Stimulated activated CD8-positive, alpha-beta memory T cell treated with anti-CD3 and anti-CD28 coated beads, Interleukin-2, amount 100 ng/mL, for 48 hours (primary cell): ENCODE data around the gene GLCE.
"Not testable (repeated sequence)": the region's sequence is repeated elsewhere in the genome, so short reads cannot be mapped to it uniquely, and the experiment has no call there.

ENCODE experiments used
- DNase-seq, 2 donors: peaks; one replicate each; pipeline ENCODE4 v3.0.0-alpha.2; 2020; ENCODE audit warnings: low read depth in 2 of 2

GLCE gene

GRCh38 chr15:69271217-69271616, 110.8 kb downstream of the GLCE start:
- DNase-seq, result no peak

GRCh38 chr15:69272139-69272538, 111.7 kb downstream of the GLCE start:
- no peak for DNase-seq

GRCh38 chr15:69272891-69273290, 112.5 kb downstream of the GLCE start:
- DNase-seq, result no peak

DNA sequence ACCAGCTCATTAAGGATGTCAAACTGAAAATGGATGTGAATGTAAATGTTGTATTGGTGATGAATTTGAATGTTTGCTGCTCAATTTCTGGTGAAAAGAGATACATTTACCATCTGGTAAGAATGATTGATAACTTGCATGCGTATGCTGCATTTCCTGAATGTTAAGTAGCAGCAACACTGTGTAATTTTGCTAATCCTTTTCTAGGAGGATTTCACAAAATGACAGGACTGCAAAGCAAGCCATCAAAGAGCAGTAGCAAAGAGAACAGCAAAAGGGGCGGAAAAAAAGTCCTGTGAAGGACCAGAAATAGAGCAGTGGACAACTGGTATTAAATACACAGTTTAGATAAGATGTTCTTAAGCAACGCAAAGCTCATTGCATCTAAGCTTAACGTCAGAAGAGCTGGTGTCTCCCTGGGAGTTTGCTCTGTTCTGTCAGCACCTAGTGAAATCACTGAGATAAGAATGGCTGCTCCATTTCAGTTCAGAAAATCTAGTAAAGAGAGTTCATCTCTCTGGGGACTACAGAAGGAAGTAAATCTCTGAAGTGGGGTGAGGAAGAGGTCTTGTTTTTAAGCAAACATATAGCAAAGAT, 114.7 kb downstream of the GLCE start:
- DNase-seq, result no peak

DNA sequence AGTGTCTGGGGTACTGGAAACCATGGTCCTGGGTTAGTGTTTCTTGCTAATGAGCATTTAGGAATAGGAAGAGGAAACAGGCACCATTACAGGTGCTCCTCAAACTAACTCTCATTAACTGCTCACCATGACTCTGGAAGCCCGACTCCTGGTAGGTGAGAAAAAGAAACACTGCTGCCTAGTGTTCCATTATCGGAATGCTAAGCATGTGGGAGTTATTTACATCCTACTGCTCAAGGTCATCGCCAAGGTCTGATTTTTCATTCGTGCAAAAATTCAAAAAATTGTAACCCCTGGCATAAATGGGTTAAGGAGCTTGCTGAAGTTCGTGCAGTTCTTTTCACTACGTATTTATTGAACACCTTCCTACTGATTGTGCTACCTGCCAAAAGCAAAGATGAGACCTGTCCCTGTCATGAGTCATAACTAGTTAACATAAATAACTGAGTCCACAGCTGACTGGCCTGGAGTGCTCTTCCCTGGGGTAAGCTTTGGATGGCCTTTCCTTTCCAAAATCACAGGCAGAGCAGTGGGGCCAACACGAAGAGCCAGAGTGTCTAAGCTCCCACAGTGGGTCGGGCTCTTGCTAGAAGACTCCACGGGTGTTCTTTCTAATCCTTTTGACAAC, 115.6 kb downstream of the GLCE start:
- DNase-seq, result no peak

- no peak for DNase-seq
Measured at GRCh38 chr15:69277316-69277715, 116.9 kb downstream of the GLCE start.

DNA sequence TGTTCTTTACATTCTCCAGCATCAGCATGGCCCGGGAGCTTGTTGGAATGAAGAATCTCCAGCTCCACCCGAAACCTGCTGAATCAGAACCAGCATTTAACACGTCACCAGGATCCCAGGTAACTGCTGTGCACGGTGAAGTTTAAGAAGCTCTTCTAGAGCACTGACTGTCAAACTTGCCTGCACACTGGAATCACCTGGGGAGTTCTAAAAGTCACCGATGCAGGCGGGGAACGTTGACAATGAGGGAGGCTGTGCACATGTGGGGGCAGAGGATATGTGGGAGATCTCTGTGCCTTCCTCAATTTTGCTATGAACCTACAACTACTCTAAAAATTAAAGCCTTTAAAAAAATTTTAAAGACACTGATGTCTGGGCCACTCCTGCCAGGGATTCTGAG, 119.2 kb downstream of the GLCE start:
- no peak for DNase-seq

GRCh38 chr15:69280783-69281182, 120.3 kb downstream of the GLCE start:
- no peak for DNase-seq

GRCh38 chr15:69282104-69282743, 121.8 kb downstream of the GLCE start:
- no peak for DNase-seq

GRCh38 chr15:69285834-69286233, 125.4 kb downstream of the GLCE start:
- no peak for DNase-seq

GRCh38 chr15:69288011-69288410, 127.6 kb downstream of the GLCE start:
- no peak for DNase-seq

GRCh38 chr15:69288531-69289341, 128.3 kb downstream of the GLCE start:
- no peak for DNase-seq

GRCh38 chr15:69289342-69290146, 129.1 kb downstream of the GLCE start:
- no peak for DNase-seq

GRCh38 chr15:69290346-69291164, 130.1 kb downstream of the GLCE start:
- DNase-seq, result no peak

DNA sequence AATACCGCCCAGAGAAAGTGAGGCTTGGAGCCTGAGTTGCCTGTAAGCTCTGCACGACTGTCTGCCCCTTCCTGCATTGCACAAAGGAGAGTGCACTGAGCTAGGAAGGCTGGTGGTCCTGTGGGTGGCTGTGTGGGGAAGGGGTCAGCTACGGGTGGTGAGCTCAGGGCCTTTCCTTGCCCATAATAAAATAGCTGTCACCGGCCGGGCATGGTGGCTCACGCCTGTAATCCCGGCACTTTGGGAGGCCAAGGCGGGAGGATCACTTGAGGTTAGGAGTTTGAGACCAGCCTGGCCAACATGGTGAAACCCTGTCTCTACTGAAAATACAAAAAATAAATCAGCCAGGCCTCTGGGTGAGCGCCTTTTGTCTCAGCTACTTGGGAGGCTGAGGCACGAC, 131.2 kb downstream of the GLCE start:
- DNase-seq, result not testable (repeated sequence)

DNA sequence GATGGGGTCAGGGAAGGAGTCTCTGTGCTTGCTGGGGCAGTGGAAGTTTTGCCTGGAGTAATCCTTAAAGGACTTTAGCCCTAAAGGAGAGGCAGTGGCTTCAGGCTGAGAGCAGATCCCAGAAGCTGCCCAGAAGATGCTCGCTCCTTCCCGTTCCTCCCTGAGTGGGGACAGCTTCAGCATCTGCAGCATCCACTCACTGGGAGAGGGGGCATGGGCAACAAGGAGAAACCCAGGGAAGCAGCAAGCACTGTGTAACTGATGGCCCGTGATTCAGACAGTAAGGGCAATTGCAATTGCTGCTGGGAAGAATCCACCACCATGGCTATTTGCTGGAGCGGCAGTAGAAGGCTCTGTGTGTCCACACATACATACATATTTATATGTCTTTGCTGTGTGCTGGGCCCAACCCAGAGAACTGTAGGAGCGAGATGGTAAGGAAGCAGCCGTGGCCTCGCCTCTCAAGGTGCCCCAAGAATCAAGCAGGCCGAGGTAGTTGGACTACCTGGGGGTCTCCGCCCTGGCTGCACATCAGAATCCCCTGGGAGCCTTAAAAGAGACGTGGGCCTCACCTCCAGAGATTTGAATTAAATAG, 132.5 kb downstream of the GLCE start:
- DNase-seq, result no peak

- no peak for DNase-seq
Measured at GRCh38 chr15:69293741-69294615, 133.5 kb downstream of the GLCE start.

DNA sequence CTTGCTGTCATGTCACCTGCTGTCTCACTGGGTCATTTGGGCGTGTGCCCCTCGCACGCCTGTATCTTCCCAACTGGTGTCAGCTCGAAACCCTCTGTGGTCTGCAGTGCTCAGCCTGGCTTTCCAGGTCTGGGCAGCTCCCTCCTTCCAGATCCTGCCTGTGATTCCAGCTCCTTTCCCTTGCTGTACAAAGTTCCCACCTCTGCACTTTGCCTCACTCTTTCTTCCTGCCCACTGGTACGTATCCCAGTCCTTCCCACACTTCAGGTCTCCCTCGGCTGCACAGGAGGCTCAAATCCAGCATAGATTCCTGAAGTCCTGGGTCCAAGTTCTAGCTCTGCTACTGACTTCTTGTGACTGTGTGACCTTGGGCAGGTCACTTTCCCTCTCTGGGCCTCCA, 136.2 kb downstream of the GLCE start:
- DNase-seq, result no peak

- DNase-seq, result no peak
Measured at GRCh38 chr15:69297642-69298353, 137.4 kb downstream of the GLCE start.
